Measurements from ENCODE around the gene PAIP2.
A peak's percentile ranks its signal among the peaks of the same experiment; 100 is the strongest.

The PAIP2 gene

GRCh38 chr5:139392324-139392677 lies 50.6 kb downstream of the PAIP2 start:
- TF ChIP-seq, protein P1, sequence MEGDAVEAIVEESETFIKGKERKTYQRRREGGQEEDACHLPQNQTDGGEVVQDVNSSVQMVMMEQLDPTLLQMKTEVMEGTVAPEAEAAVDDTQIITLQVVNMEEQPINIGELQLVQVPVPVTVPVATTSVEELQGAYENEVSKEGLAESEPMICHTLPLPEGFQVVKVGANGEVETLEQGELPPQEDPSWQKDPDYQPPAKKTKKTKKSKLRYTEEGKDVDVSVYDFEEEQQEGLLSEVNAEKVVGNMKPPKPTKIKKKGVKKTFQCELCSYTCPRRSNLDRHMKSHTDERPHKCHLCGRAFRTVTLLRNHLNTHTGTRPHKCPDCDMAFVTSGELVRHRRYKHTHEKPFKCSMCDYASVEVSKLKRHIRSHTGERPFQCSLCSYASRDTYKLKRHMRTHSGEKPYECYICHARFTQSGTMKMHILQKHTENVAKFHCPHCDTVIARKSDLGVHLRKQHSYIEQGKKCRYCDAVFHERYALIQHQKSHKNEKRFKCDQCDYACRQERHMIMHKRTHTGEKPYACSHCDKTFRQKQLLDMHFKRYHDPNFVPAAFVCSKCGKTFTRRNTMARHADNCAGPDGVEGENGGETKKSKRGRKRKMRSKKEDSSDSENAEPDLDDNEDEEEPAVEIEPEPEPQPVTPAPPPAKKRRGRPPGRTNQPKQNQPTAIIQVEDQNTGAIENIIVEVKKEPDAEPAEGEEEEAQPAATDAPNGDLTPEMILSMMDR (IDR thresholded peaks at IDR 0.05; ENCODE audit: control insufficient read depth, insufficient read depth, low read depth, low read length, missing control alignments), result no peak
- no peak for DNase-seq (ENCODE audit: low read depth)

DNA sequence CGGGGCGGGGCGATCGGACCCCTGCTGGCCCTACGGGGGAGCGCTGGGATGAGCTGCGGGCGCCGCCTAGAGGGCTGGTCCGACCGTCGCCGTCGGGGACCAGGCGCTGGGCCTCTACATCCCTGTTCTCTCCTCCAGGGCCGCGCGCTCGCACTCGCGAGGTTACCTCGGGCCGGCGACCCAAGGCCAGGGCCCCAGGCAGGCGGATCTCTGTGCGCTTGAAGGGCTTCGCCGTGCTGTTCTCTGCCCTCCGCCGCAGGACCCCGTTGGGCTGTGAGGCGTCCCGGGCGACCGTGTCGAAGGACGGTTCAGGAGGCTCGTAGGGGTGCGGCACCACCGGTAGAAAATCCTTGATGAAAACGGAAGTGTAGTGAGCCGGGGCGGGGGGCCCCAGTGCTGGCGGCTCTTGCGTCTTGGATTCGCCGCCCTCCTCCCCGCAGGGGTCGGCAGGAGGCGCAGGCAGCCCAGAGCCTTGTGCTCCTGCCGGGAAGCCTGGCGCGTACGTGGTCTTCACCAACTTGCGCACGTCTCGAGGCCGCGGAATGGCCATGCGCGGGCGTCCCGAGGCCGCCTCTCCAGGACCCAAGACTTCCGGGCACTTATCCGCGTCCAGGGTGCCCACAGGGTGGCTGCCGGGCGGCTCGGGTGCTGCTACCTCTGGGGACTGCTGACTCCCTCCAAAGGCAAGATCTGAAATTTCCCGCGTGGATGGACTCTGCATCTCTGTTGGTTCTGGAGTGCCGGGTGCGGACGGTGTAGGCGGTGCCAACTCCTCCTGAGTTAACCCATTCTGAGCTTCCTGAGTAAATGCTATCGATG lies 51.2 kb downstream of the PAIP2 start:
- DNase-seq (ENCODE audit: low read depth), result no peak
- H3K4me3 ChIP-seq (ENCODE audit: control insufficient read depth, low read depth, low read length), result peak overlapping the region; percentile 59
- TF ChIP-seq, protein P1 (IDR thresholded peaks at IDR 0.05; ENCODE audit: control insufficient read depth, insufficient read depth, low read depth, low read length, missing control alignments), result peak; percentile 64

More at GRCh38 chr5:139392324-139392677, 50.6 kb downstream of the PAIP2 start:
- peak overlapping the region; percentile 28 for H3K4me3 ChIP-seq (ENCODE audit: control insufficient read depth, low read depth, low read length)

DNA sequence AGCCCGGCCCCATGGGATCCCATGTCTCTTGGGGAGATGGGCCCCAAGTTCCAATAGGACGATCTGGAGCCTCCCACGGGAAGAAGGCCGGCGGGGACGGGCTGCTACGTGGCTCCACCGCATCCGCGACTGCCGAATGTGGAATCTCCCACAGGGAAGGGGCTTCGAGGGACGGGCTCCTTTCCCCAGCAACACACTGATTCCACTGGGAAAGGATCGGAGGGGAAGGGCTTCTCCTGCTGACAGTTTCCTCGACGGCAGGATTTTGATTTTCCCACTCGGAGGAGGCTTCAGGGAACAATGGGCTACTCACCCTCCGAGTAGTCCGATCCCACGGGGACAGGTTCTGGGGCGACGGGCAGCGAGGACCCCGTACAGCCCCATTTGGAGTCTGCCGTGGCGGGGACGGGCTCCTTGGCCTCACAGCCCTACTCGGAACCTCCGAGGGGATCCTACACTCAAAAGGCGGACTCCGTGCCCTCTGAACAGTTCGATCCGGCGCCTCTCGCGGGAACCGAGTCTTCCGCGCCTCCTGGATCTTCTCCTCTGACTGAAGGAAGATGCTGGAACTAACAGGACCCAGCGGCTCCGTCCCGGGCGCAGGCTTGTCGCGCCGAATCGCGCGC lies 52.0 kb downstream of the PAIP2 start:
- peak overlapping the region; percentile 59 for H3K4me3 ChIP-seq (ENCODE audit: control insufficient read depth, low read depth, low read length)
- TF ChIP-seq, protein P1 (IDR thresholded peaks at IDR 0.05; ENCODE audit: control insufficient read depth, insufficient read depth, low read depth, low read length, missing control alignments), result no peak
- no peak for DNase-seq (ENCODE audit: low read depth)

DNA sequence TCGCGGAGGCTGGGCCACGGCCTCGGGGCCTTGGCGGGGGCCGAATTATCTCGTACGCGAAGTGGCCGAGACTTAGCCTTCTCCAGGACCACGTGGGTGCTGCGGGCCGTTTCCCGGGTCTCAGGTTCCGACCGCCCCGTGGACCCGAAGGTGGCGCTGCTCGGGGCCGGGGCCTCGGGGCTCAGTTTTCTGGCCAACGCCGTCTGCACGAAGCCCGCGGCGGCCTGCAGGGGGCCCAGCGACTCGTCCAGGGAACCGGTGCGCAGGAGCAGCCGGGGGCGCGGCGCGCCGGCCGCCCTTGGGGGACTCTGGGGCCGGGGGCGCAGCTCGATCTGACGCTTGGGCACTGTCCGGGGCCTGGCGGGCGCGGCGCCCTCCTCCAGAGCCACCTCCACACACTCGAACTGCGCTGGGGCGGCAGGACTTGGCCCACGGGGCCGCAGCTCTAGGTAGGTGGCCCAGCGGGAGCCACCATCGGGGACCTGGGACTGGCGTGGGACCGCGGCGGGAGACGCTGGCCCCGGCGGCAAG lies 52.5 kb downstream of the PAIP2 start:
- no peak for DNase-seq (ENCODE audit: low read depth)
- TF ChIP-seq, protein P1 (IDR thresholded peaks at IDR 0.05; ENCODE audit: control insufficient read depth, insufficient read depth, low read depth, low read length, missing control alignments), result peak; percentile 51
- peak overlapping the region; percentile 59 for H3K4me3 ChIP-seq (ENCODE audit: control insufficient read depth, low read depth, low read length)

GRCh38 chr5:139394654-139395566 lies 53.3 kb downstream of the PAIP2 start, which contains the start of gene PROB1:
TSS of gene PROB1 (minus strand) at chr5:139395104. CDS start at chr5:139395081, 23 bp downstream.
- peak within 1 kb of the TSS; percentile 59 for H3K4me3 ChIP-seq (ENCODE audit: control insufficient read depth, low read depth, low read length)
- DNase-seq (ENCODE audit: low read depth), result no peak
- TF ChIP-seq, protein P1 (IDR thresholded peaks at IDR 0.05; ENCODE audit: control insufficient read depth, insufficient read depth, low read depth, low read length, missing control alignments), result no peak

All from AG09309 (cell line).